Sigmoid colon (tissue), 7 donors: ENCODE data around the gene VAC14. TPM values are rescaled to one million over a fixed set of nuclear protein-coding genes. Genes with fewer than 3 reads are reported as not detected.

Source experiments
- DNase-seq: peaks from one replicate; pipeline ENCODE4 v3.0.0-alpha.2; 2019
- H3K27ac ChIP-seq, 4 donors: fragments of 200-600 bp; sonication (generic); one replicate each; pipeline ENCODE4 v1.5.1; 2016 to 2019; ENCODE audit warnings: mild to moderate bottlenecking in 1 of 4
- H3K27me3 ChIP-seq, 3 donors: fragments of 200-600 bp; sonication (generic); one replicate each; pipeline ENCODE4 v1.5.1; 2019; ENCODE audit warnings: mild to moderate bottlenecking in 1 of 3
- H3K36me3 ChIP-seq, 4 donors: fragments of 200-600 bp; sonication (generic); one replicate each; pipeline ENCODE4 v1.5.1; 2016 to 2019
- H3K4me1 ChIP-seq, 4 donors: fragments of 200-600 bp; sonication (generic); one replicate each; pipeline ENCODE4 v1.5.1; 2017 to 2019
- H3K4me3 ChIP-seq, 4 donors: fragments of 200-600 bp; sonication (generic); one replicate each; pipeline ENCODE4 v1.5.1; 2017 to 2019; ENCODE audit warnings: mild to moderate bottlenecking in 2 of 4, moderate library complexity in 1 of 4
- H3K9me3 ChIP-seq, 4 donors: fragments of 200-600 bp in 3 of 4; sonication (generic) in 3 of 4; one replicate each; pipeline versions ENCODE4 v1.5.1 to v1.6.1; 2013 to 2019
- EP300 ChIP-seq, 4 donors: sonication (generic); formaldehyde crosslinking; IDR thresholded peaks; one replicate each; pipeline ENCODE4 v1.6.1; 2017; ENCODE audit warnings: antibody characterized with exemption in 4 of 4
- POLR2A ChIP-seq, 2 donors: fragments of 450-650 bp; IDR thresholded peaks; one replicate each; pipeline ENCODE4 v1.6.1; 2016; ENCODE audit warnings: antibody characterized with exemption in 2 of 2, mild to moderate bottlenecking in 2 of 2, moderate library complexity in 2 of 2
- POLR2AphosphoS5 ChIP-seq, 4 donors: sonication (generic); formaldehyde crosslinking; IDR thresholded peaks; one replicate each; pipeline ENCODE4 v1.6.1; 2017; ENCODE audit warnings: antibody characterized with exemption in 4 of 4
- WGBS, 2 donors: extraction: QIAGEN DNeasy Blood & Tissue Kit; methylation state at CpG; one replicate each; pipeline ENCODE4 v1.1.7; 2013; 5-methylcytosine and 5-hydroxymethylcytosine counted together
- intact Hi-C: fragments of 100-400 bp; cut with DNase I; formaldehyde crosslinking; loops from one replicate; pipeline ENCODE4 v1.15.1; 2023
- polyA plus RNA-seq, 3 donors: library from polyadenylated mRNA; stranded (reverse); fragments of 200-250 nt; gene quantifications; one replicate each; pipeline ENCODE4 v1.2.3, GENCODE V29; 2013
- total RNA-seq, 4 donors: library from RNA; depleted of rRNA; stranded (reverse); fragments of >200 nt; gene quantifications; one replicate each; pipeline ENCODE4 v1.1.0, GENCODE V29; 2016
- TF ChIP-seq, protein P1 (sequence below), 4 experiments: fragments of 450-650 bp in 3 of 4; fragments of 200-600 bp in 1 of 4; IDR thresholded peaks; one replicate each; pipeline ENCODE4 v1.5.1; 2016 to 2019; ENCODE audit warnings: antibody characterized with exemption in 4 of 4, mild to moderate bottlenecking in 3 of 4, moderate library complexity in 2 of 4
- donor health status: healthy with polysubstance abuse.
- donor health status: Bipolar disorder and iron deficiency.
- donor health status: healthy.

The VAC14 gene
- total and polyA plus RNA-seq, 7 donors: 16.8 to 36.2 (median 22.1) TPM

DNA sequence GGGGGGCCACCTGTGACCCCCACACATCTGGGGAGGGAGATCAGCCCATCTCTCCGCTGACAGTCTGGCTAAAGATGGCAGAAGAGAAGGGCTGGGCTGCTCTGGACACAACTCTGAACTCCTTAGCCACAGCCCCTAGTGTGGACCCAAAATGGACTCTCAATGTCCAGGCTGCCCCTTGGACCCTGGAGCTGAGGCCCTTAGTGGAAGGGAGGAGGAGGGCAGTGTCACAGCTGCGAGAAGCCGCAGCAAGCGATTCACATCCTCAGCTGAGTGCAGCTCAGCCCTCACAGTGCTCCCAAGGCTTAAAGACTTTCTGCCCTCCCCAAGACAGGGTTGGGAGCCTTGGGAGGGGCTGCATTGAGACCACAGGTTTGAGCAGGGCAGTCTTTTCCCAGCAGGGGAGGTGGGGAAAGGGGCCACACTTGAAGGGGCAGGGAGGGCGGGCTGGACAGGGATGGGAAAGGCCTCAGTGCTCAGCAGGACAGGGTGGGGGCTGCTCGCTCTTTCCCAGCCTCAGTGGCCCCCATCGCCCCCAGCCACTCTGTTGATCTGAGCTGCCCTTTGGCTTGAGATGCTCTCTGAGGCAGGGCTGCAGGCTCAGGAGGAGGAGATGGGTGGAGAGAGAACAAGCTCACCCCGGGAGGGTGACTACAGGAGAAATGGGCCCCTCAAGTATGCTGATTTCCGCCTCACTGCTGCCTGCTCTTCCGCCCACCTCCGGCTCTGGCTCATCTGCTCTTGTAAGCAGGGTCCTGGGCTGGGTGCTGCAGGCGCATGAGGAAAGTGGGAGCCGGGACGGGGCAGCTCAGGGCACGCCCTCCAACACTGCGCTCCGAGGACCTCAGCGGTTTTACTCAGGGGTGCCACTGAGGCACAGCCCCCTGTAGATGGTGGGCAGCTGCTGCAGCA is 64.2 kb downstream of the VAC14 start:
- Histone ChIP-seq H3K9me3 (no peaks in the 10 kb centered on the region), H3K27me3 (no peaks in the 10 kb centered on the region), H3K4me3 (no peak overlapping the region), H3K4me1 (peaks cover 0 to 63% (median 54%) of the 10 kb centered on the region in 4 donors), H3K36me3 (peaks cover 0 to 4% (median 0%) of the 10 kb centered on the region in 4 donors), H3K27ac (peak overlapping the region; percentile 84 to 98 (median 91))
- intact Hi-C loops: loop anchor here (5.0 kb wide), 1 partner anchor 34 kb away; no protein-coding TSS in a partner anchor
- TF ChIP-seq EP300 (IDR thresholded peaks at IDR 0.05) (no peak), POLR2AphosphoS5 (IDR thresholded peaks at IDR 0.05) (no peak), POLR2A (IDR thresholded peaks at IDR 0.05) (no peak)
- TF ChIP-seq, protein P1, sequence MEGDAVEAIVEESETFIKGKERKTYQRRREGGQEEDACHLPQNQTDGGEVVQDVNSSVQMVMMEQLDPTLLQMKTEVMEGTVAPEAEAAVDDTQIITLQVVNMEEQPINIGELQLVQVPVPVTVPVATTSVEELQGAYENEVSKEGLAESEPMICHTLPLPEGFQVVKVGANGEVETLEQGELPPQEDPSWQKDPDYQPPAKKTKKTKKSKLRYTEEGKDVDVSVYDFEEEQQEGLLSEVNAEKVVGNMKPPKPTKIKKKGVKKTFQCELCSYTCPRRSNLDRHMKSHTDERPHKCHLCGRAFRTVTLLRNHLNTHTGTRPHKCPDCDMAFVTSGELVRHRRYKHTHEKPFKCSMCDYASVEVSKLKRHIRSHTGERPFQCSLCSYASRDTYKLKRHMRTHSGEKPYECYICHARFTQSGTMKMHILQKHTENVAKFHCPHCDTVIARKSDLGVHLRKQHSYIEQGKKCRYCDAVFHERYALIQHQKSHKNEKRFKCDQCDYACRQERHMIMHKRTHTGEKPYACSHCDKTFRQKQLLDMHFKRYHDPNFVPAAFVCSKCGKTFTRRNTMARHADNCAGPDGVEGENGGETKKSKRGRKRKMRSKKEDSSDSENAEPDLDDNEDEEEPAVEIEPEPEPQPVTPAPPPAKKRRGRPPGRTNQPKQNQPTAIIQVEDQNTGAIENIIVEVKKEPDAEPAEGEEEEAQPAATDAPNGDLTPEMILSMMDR (IDR thresholded peaks at IDR 0.05): no peak
- WGBS, 2 donors: 84 to 95% methylated on average over 18 of the region's 18 CpGs
- no peak for DNase-seq

- peak; percentile 89 for DNase-seq
- Histone ChIP-seq H3K27ac (peak overlapping the region; percentile 84 to 98 (median 91)), H3K4me1 (peaks cover 0 to 56% (median 48%) of the 10 kb centered on the region in 4 donors), H3K9me3 (no peaks in the 10 kb centered on the region), H3K36me3 (peaks cover 0 to 8% (median 4%) of the 10 kb centered on the region in 4 donors), H3K4me3 (no peak overlapping the region), H3K27me3 (no peaks in the 10 kb centered on the region)
- WGBS, 2 donors: 85 to 89% methylated on average over 13 of the region's 13 CpGs
- intact Hi-C loops: loop anchor here (5.0 kb wide), 1 partner anchor 33 kb away; no protein-coding TSS in a partner anchor
- TF ChIP-seq POLR2AphosphoS5 (IDR thresholded peaks at IDR 0.05) (peak in 3 of 4 donors; percentile 55 to 65 (median 60)), POLR2A (IDR thresholded peaks at IDR 0.05) (no peak), EP300 (IDR thresholded peaks at IDR 0.05) (no peak)
Measured at GRCh38 chr16:70735141-70735979, 65.6 kb downstream of the VAC14 start.

GRCh38 chr16:70734522-70735095 is 66.3 kb downstream of the VAC14 start:
- Histone ChIP-seq H3K36me3 (peaks cover 0 to 8% (median 4%) of the 10 kb centered on the region in 4 donors), H3K27ac (peak overlapping the region; percentile 84 to 98 (median 91)), H3K4me3 (no peak overlapping the region), H3K9me3 (no peaks in the 10 kb centered on the region), H3K27me3 (no peaks in the 10 kb centered on the region), H3K4me1 (peaks cover 0 to 56% (median 48%) of the 10 kb centered on the region in 4 donors)
- intact Hi-C loops: loop anchor here (5.0 kb wide), 1 partner anchor 32 kb away; no protein-coding TSS in a partner anchor
- no peak for TF ChIP-seq POLR2A (IDR thresholded peaks at IDR 0.05)
- TF ChIP-seq POLR2AphosphoS5 (IDR thresholded peaks at IDR 0.05): no peak
- 92 to 98% methylated on average over 4 of the region's 4 CpGs for WGBS, 2 donors
- no peak for DNase-seq

- no peaks in the 10 kb centered on the region for H3K27me3 ChIP-seq
- DNase-seq: no peak
- peaks cover 0 to 8% (median 4%) of the 10 kb centered on the region in 4 donors for H3K36me3 ChIP-seq
- intact Hi-C loops: no loop called here
- no peak overlapping the region for H3K4me3 ChIP-seq
- H3K9me3 ChIP-seq: no peaks in the 10 kb centered on the region
- no peak for TF ChIP-seq POLR2A (IDR thresholded peaks at IDR 0.05)
- no peak for TF ChIP-seq EP300 (IDR thresholded peaks at IDR 0.05)
- TF ChIP-seq, protein P1 (IDR thresholded peaks at IDR 0.05): no peak
- TF ChIP-seq POLR2AphosphoS5 (IDR thresholded peaks at IDR 0.05): no peak
- 95 to 98% methylated on average over 3 of the region's 3 CpGs for WGBS, 2 donors
- H3K27ac ChIP-seq: no peak overlapping the region
- H3K4me1 ChIP-seq: peaks cover 0 to 50% (median 36%) of the 10 kb centered on the region in 4 donors
Measured at GRCh38 chr16:70730944-70731343, 70.0 kb downstream of the VAC14 start.

DNA sequence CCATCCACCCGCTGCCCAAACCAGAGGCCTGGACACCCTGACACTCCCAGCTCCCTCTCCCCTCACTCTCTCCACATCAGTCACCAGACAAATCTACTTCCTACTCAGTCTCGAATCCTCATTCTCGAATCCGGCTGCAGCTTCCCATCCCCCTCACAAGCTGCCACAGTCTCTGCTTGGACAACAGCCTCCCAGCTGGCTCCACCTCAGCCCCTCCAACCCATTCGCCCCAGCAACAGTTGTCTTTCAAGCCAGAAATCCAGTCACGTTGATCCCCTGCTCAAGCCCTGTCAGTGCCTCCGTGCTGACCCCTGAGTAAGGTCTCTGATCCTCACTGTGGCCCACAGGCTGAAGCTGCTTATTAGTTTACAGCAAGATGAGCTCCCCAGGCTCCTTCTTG is 70.9 kb downstream of the VAC14 start:
- Histone ChIP-seq H3K9me3 (no peaks in the 10 kb centered on the region), H3K4me3 (no peak overlapping the region), H3K4me1 (peaks cover 0 to 50% (median 36%) of the 10 kb centered on the region in 4 donors), H3K36me3 (peaks cover 0 to 8% (median 4%) of the 10 kb centered on the region in 4 donors), H3K27me3 (no peaks in the 10 kb centered on the region), H3K27ac (no peak overlapping the region)
- WGBS, 2 donors: 85 to 87% methylated on average over 7 of the region's 7 CpGs
- intact Hi-C loops: no loop called here
- no peak for DNase-seq
- TF ChIP-seq POLR2AphosphoS5 (IDR thresholded peaks at IDR 0.05) (no peak), POLR2A (IDR thresholded peaks at IDR 0.05) (no peak), EP300 (IDR thresholded peaks at IDR 0.05) (no peak)
- TF ChIP-seq, protein P1 (IDR thresholded peaks at IDR 0.05): no peak
